Liver (tissue), 9 donors: ENCODE data around the gene TMEM150A. TPM values are rescaled to one million over a fixed set of nuclear protein-coding genes. Genes with fewer than 3 reads are reported as not detected.

ENCODE experiments used
- DNase-seq: peaks from one replicate; pipeline ENCODE4 v3.0.0-alpha.2; 2017; ENCODE audit warnings: low spot score
- H3K27ac ChIP-seq, 2 donors: one replicate each; pipeline ENCODE4 v1.7.0; 2013; ENCODE audit warnings: inconsistent platforms in 2 of 2, low read length in 2 of 2, control low read depth in 1 of 2, low read depth in 1 of 2, mild to moderate bottlenecking in 1 of 2
- H3K27me3 ChIP-seq, 4 donors: one replicate each; pipeline versions ENCODE4 v1.6.1 to v1.7.0; 2013; ENCODE audit warnings: low read length in 3 of 4, inconsistent platforms in 1 of 4, mild to moderate bottlenecking in 1 of 4, moderate library complexity in 1 of 4; ENCODE audit not compliant: control insufficient read depth in 4 of 4, insufficient read depth in 4 of 4
- H3K36me3 ChIP-seq, 4 donors: one replicate each; pipeline versions ENCODE4 v1.6.1 to v1.7.0; 2013; ENCODE audit warnings: low read length in 3 of 4, mild to moderate bottlenecking in 3 of 4, low read depth in 1 of 4, moderate library complexity in 1 of 4; ENCODE audit not compliant: control insufficient read depth in 4 of 4, insufficient read depth in 3 of 4
- H3K4me1 ChIP-seq, 4 donors: one replicate each; pipeline versions ENCODE4 v1.6.1 to v1.7.0; 2013; ENCODE audit warnings: low read length in 3 of 4, mild to moderate bottlenecking in 3 of 4, moderate library complexity in 1 of 4; ENCODE audit not compliant: control insufficient read depth in 4 of 4, insufficient read depth in 4 of 4
- H3K4me3 ChIP-seq, 3 donors: one replicate each; pipeline versions ENCODE4 v1.6.1 to v1.7.0; 2013; ENCODE audit warnings: low read length in 3 of 3, control low read depth in 1 of 3, low read depth in 1 of 3, mild to moderate bottlenecking in 1 of 3
- H3K9ac ChIP-seq, 2 donors: one replicate each; pipeline ENCODE4 v1.7.0; 2013; ENCODE audit warnings: low read length in 2 of 2, mild to moderate bottlenecking in 2 of 2, moderate library complexity in 2 of 2, control low read depth in 1 of 2, low read depth in 1 of 2
- H3K9me3 ChIP-seq, 4 donors: one replicate each; pipeline versions ENCODE4 v1.6.1 to v1.7.0; 2013; ENCODE audit warnings: low read length in 3 of 4; ENCODE audit not compliant: control insufficient read depth in 4 of 4
- EGR1 ChIP-seq, 2 donors: IDR thresholded peaks; 2 replicates each; pipeline ENCODE4 v1.6.1; 2016 to 2018; ENCODE audit warnings: antibody characterized with exemption in 2 of 2, low read depth in 2 of 2
- FOXA1 ChIP-seq: IDR thresholded peaks from 2 replicates; pipeline ENCODE4 v1.6.1; 2016; ENCODE audit warnings: antibody characterized with exemption
- FOXA2 ChIP-seq: IDR thresholded peaks from 2 replicates; pipeline ENCODE4 v1.6.1; 2016; ENCODE audit warnings: antibody characterized with exemption
- GABPA ChIP-seq, 2 donors: IDR thresholded peaks in 1 of 2; conservative IDR thresholded peaks in 1 of 2; 2 replicates each; pipeline ENCODE4 v1.6.1; 2016; ENCODE audit warnings: antibody characterized with exemption in 2 of 2, mild to moderate bottlenecking in 1 of 2, moderate library complexity in 1 of 2
- HNF4A ChIP-seq, 2 donors: conservative IDR thresholded peaks; 2 replicates each; pipeline ENCODE4 v1.6.1; 2016; ENCODE audit warnings: antibody characterized with exemption in 2 of 2, mild to moderate bottlenecking in 2 of 2
- HNF4G ChIP-seq: IDR thresholded peaks from 2 replicates; pipeline ENCODE4 v1.6.1; 2016; ENCODE audit warnings: antibody characterized with exemption
- JUND ChIP-seq, 2 donors: IDR thresholded peaks; 2 replicates each; pipeline ENCODE4 v1.6.1; 2016; ENCODE audit warnings: antibody characterized with exemption in 2 of 2
- NR2F2 ChIP-seq: IDR thresholded peaks from 2 replicates; pipeline ENCODE4 v1.6.1; 2016; ENCODE audit warnings: antibody characterized with exemption
- RAD21 ChIP-seq, 2 donors: IDR thresholded peaks; 2 replicates each; pipeline ENCODE4 v1.6.1; 2016; ENCODE audit warnings: antibody characterized with exemption in 2 of 2, mild to moderate bottlenecking in 2 of 2
- RXRA ChIP-seq, 2 donors: IDR thresholded peaks; 2 replicates each; pipeline ENCODE4 v1.6.1; 2017 to 2018; ENCODE audit warnings: antibody characterized with exemption in 2 of 2, mild to moderate bottlenecking in 1 of 2
- SP1 ChIP-seq: IDR thresholded peaks from 2 replicates; pipeline ENCODE4 v1.6.1; 2018; ENCODE audit warnings: antibody characterized with exemption, mild to moderate bottlenecking
- TAF1 ChIP-seq: conservative IDR thresholded peaks from 2 replicates; pipeline ENCODE4 v1.6.1; 2016; ENCODE audit warnings: antibody characterized with exemption, mild to moderate bottlenecking
- YY1 ChIP-seq: IDR thresholded peaks from 2 replicates; pipeline ENCODE4 v1.6.1; 2016; ENCODE audit warnings: antibody characterized with exemption, mild to moderate bottlenecking
- WGBS: extraction: QIAGEN DNeasy Blood & Tissue Kit; methylation state at CpG from one replicate; pipeline ENCODE4 v1.1.7; 2013; 5-methylcytosine and 5-hydroxymethylcytosine counted together
- polyA plus RNA-seq, 2 donors: library from polyadenylated mRNA; stranded (reverse) in 1 of 2; unstranded in 1 of 2; fragments of 200-250 nt in 1 of 2; fragments of >200 nt in 1 of 2; fragmentation: Nextera tagmentation in 1 of 2; extraction: Ambion mirVana in 1 of 2; gene quantifications; one replicate each; pipeline versions ENCODE4 v1.2.1 to v1.2.3, GENCODE V29; 2013 to 2015
- total RNA-seq, 2 donors: library from RNA; depleted of rRNA; stranded (reverse); fragments of >200 nt; gene quantifications; one replicate each; pipeline ENCODE4 v1.2.3, GENCODE V29; 2014
- TF ChIP-seq, protein P1 (sequence below): IDR thresholded peaks from 2 replicates; pipeline ENCODE4 v1.6.1; 2016; ENCODE audit warnings: antibody characterized with exemption
- TF ChIP-seq, protein P2 (sequence below): IDR thresholded peaks from 2 replicates; pipeline ENCODE4 v1.6.1; 2016; ENCODE audit warnings: antibody characterized with exemption, mild to moderate bottlenecking
- TF ChIP-seq, protein P3 (sequence below): fragments of 150-350 bp; IDR thresholded peaks from 2 replicates; pipeline ENCODE4 v1.5.1; 2017; ENCODE audit warnings: improper control_type of control experiment, low read depth, low read length; ENCODE audit not compliant: missing input control
- TF ChIP-seq, protein P4 (sequence below): IDR thresholded peaks from 2 replicates; pipeline ENCODE4 v1.6.1; 2016; ENCODE audit warnings: antibody characterized with exemption
- TF ChIP-seq, protein P5 (sequence below): IDR thresholded peaks from 2 replicates; pipeline ENCODE4 v1.6.1; 2016; ENCODE audit warnings: antibody characterized with exemption
- donor health status: healthy.
- donor health status: healthy.
- donor health status: healthy.
- donor health status: healthy.
- donor health status: healthy.

Gene TMEM150A
- total and polyA plus RNA-seq, 4 donors = 13.1 to 32.5 (median 24.6) TPM

DNA sequence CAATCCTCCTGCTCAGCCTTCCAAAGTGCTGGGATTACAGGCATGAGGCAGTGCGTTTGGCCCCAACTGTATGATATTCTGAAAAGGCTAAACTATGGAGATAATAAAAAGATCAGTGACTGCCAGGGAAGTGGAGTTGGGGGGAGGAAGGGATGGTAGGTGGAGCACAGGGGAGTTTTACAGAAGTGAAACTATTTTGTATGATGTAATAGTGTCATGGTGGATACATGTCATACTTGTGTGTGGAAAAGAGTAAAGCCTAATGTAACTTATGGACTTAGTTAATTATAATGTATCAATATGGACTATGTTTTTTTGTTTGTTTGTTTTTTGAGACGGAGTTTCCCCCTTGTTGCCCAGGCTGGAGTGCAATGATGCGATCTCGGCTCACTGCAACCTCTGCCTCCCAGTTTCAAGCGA is 38.3 kb downstream of the TMEM150A start:
- Histone ChIP-seq H3K4me3 (no peak overlapping the region), H3K9me3 (no peaks in the 10 kb centered on the region), H3K27me3 (no peaks in the 10 kb centered on the region), H3K27ac (no peak overlapping the region), H3K4me1 (peaks cover 2 to 5% (median 5%) of the 10 kb centered on the region in 4 donors), H3K9ac (no peak overlapping the region), H3K36me3 (no peaks in the 10 kb centered on the region)
- DNase-seq = no peak
- no peak for TF ChIP-seq JUND (IDR thresholded peaks at IDR 0.05)
- TF ChIP-seq, protein P1, sequence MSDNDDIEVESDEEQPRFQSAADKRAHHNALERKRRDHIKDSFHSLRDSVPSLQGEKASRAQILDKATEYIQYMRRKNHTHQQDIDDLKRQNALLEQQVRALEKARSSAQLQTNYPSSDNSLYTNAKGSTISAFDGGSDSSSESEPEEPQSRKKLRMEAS = no peak
- TF ChIP-seq GABPA (IDR thresholded peaks at IDR 0.05 in 1 of 2, conservative IDR thresholded peaks at IDR 0.05 in 1 of 2) = no peak
- no peak for TF ChIP-seq RAD21 (IDR thresholded peaks at IDR 0.05)
- TF ChIP-seq, protein P2, sequence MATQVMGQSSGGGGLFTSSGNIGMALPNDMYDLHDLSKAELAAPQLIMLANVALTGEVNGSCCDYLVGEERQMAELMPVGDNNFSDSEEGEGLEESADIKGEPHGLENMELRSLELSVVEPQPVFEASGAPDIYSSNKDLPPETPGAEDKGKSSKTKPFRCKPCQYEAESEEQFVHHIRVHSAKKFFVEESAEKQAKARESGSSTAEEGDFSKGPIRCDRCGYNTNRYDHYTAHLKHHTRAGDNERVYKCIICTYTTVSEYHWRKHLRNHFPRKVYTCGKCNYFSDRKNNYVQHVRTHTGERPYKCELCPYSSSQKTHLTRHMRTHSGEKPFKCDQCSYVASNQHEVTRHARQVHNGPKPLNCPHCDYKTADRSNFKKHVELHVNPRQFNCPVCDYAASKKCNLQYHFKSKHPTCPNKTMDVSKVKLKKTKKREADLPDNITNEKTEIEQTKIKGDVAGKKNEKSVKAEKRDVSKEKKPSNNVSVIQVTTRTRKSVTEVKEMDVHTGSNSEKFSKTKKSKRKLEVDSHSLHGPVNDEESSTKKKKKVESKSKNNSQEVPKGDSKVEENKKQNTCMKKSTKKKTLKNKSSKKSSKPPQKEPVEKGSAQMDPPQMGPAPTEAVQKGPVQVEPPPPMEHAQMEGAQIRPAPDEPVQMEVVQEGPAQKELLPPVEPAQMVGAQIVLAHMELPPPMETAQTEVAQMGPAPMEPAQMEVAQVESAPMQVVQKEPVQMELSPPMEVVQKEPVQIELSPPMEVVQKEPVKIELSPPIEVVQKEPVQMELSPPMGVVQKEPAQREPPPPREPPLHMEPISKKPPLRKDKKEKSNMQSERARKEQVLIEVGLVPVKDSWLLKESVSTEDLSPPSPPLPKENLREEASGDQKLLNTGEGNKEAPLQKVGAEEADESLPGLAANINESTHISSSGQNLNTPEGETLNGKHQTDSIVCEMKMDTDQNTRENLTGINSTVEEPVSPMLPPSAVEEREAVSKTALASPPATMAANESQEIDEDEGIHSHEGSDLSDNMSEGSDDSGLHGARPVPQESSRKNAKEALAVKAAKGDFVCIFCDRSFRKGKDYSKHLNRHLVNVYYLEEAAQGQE = no peak
- TF ChIP-seq, protein P3, sequence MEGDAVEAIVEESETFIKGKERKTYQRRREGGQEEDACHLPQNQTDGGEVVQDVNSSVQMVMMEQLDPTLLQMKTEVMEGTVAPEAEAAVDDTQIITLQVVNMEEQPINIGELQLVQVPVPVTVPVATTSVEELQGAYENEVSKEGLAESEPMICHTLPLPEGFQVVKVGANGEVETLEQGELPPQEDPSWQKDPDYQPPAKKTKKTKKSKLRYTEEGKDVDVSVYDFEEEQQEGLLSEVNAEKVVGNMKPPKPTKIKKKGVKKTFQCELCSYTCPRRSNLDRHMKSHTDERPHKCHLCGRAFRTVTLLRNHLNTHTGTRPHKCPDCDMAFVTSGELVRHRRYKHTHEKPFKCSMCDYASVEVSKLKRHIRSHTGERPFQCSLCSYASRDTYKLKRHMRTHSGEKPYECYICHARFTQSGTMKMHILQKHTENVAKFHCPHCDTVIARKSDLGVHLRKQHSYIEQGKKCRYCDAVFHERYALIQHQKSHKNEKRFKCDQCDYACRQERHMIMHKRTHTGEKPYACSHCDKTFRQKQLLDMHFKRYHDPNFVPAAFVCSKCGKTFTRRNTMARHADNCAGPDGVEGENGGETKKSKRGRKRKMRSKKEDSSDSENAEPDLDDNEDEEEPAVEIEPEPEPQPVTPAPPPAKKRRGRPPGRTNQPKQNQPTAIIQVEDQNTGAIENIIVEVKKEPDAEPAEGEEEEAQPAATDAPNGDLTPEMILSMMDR = no peak
- TF ChIP-seq HNF4G = no peak
- no peak for TF ChIP-seq HNF4A (conservative IDR thresholded peaks at IDR 0.05)
- TF ChIP-seq, protein P4, sequence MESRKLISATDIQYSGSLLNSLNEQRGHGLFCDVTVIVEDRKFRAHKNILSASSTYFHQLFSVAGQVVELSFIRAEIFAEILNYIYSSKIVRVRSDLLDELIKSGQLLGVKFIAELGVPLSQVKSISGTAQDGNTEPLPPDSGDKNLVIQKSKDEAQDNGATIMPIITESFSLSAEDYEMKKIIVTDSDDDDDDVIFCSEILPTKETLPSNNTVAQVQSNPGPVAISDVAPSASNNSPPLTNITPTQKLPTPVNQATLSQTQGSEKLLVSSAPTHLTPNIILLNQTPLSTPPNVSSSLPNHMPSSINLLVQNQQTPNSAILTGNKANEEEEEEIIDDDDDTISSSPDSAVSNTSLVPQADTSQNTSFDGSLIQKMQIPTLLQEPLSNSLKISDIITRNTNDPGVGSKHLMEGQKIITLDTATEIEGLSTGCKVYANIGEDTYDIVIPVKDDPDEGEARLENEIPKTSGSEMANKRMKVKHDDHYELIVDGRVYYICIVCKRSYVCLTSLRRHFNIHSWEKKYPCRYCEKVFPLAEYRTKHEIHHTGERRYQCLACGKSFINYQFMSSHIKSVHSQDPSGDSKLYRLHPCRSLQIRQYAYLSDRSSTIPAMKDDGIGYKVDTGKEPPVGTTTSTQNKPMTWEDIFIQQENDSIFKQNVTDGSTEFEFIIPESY = no peak
- no peak for TF ChIP-seq FOXA1
- no peak for TF ChIP-seq YY1
- TF ChIP-seq RXRA (IDR thresholded peaks at IDR 0.05) = no peak
- TF ChIP-seq FOXA2 = no peak
- TF ChIP-seq, protein P5, sequence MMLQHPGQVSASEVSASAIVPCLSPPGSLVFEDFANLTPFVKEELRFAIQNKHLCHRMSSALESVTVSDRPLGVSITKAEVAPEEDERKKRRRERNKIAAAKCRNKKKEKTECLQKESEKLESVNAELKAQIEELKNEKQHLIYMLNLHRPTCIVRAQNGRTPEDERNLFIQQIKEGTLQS = no peak
- TF ChIP-seq TAF1 = no peak
- no peak for TF ChIP-seq SP1
- TF ChIP-seq EGR1 (IDR thresholded peaks at IDR 0.05; ENCODE audit: low read depth in 2 of 2) = no peak
- TF ChIP-seq NR2F2 = no peak
- WGBS = 93% methylated on average over 5 of the region's 5 CpGs
